Fibroblast of skin of left quadriceps (primary cell): ENCODE measurements around the gene ARPC5L.
A peak's percentile ranks its signal among the peaks of the same experiment; 100 is the strongest.
"Not testable (repeated sequence)": the region's sequence is repeated elsewhere in the genome, so short reads cannot be mapped to it uniquely, and the experiment has no call there.

Source experiments
- DNase-seq, 2 experiments: peaks; one replicate each; pipeline ENCODE4 v3.0.0-alpha.2; 2013; ENCODE audit warnings: low read depth in 2 of 2

Gene ARPC5L

GRCh38 chr9:124841075-124841821 lies 20.7 kb upstream of the ARPC5L start:
- DNase-seq: no peak

DNA sequence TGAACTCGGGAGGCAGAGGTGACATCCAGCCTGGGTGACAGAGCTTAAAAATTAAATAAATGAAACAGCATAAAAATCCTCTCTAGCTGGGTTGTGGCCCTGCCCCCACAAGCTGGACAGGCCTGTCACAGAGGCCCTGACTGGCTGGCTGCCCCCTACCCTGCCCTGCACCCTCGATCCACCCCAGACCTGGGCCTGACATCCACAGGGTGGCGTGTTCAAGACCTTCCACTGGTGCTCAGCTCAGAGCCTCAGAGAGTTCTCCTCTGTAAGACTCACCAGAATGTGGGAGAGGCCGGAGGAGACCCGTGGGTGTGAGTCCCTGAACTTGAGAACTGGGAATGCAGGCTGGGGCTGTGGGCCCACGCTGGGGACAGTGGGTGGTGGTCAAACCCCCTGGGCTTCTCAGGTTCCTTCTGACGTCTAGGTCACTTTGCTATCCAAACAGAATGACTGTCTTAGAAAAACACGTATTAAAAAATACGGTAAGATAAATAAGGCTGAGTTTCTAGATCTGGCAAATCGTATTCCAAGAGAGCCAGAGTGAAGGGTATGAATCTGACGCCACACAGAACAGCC lies 18.4 kb upstream of the ARPC5L start:
- no peak for DNase-seq

DNA sequence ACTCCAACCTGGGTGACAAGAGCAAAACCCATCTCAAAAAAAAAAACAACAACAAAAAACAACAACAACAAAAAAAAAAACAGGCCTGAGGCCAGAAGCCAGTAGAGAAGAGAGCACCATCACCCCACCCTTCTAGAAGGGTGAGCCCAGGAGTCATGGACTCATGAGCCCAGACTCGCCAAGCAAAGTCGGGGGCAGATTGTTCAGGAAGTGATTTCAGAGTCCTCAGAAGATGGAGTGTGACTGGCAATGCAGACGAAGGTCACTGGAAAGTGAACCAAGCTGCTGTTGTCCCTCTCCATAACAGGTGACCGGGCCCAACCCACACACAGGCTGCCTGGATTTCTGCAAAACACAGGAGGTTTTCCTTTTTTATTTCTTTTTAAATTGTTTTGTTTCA lies 17.6 kb upstream of the ARPC5L start:
- DNase-seq: no peak

GRCh38 chr9:124846467-124846866 lies 15.5 kb upstream of the ARPC5L start:
- DNase-seq: not testable (repeated sequence)

DNA sequence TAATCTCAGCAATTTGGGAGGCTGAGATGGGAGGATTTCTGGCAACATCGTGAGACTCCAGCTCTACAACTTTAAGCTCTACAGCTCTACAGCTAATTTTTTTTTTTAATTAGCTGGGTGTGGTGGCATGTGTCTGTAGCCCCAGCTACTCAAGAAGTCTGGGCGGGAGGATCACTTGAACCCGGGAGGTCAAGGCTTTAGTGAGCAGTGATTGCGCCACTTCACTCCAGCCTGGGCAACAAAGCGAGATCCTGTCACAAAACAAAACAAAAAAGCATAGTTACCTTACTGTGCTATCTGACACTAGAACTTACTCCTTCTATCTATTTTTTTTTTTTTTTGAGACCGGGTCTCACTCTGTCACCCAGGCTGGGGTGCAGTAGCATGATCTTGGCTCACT lies 15.0 kb upstream of the ARPC5L start:
- DNase-seq: no peak

- DNase-seq: peak in 1 of 2 experiments; percentile 30
These were observed 12.1 kb upstream of the ARPC5L start for GRCh38 chr9:124849801-124850200.

DNA sequence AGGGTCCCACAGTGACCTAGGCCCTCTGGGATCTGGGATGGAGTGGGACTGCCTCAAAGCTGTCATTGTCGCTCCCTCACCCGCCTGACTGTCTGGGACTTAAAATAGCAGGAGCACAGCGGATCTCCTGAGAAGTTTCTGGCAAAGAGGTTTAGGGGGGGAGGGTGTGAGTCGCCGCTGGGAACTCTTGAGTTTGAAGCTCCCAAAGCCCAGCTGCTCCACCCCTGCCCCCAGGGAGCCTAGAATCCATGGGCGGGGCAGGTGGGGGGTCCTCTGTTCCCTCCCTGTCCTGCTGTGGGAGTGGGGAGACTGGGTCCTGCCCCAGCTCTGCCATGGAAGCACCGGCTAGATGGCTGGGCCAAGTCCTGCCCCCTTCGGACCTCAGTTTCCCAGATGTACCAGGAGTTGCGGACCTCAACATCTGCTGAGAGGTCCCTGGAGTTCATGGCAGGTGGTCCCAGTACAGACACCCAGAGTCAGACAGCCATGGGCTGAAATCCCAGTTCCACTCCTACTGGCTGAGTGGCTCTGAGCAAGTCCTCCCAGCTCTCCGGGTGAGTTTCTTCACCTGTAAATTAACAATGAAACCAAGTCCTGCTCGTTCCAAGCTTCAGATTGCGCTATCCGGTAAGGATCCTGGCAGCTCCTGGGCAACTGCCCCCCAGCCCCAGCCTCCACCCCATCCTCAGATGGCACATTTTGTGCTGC lies 9.7 kb upstream of the ARPC5L start:
- DNase-seq: no peak

GRCh38 chr9:124852829-124853531 lies 8.9 kb upstream of the ARPC5L start, which contains the start of gene WDR38:
TSS of gene WDR38 (plus strand) at chr9:124853460. CDS start at chr9:124853532, 72 bp downstream.
- no peak for DNase-seq

- no peak for DNase-seq
These were observed 8.3 kb upstream of the ARPC5L start for GRCh38 chr9:124853605-124854143.

DNA sequence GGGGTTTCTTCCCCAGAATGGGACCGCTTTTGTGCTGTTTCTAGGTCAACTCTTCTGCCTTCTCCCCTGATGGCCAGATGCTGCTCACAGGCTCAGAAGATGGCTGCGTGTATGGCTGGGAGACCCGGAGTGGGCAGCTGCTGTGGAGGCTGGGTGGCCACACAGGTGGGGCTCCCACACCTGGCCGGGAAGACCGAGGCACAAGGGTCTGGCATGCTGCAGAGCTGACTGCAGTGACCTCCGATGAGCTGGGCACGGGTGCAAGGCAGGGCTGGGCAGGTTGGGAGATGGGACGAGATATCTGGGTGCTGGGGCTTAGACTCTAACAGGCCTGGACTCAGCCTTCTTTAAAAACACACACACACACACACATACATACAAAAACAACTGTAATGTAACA lies 7.8 kb upstream of the ARPC5L start:
- no peak for DNase-seq

GRCh38 chr9:124854822-124855221 lies 7.1 kb upstream of the ARPC5L start:
- no peak for DNase-seq

- no peak for DNase-seq
These were observed 6.4 kb upstream of the ARPC5L start for GRCh38 chr9:124855566-124855943.

DNA sequence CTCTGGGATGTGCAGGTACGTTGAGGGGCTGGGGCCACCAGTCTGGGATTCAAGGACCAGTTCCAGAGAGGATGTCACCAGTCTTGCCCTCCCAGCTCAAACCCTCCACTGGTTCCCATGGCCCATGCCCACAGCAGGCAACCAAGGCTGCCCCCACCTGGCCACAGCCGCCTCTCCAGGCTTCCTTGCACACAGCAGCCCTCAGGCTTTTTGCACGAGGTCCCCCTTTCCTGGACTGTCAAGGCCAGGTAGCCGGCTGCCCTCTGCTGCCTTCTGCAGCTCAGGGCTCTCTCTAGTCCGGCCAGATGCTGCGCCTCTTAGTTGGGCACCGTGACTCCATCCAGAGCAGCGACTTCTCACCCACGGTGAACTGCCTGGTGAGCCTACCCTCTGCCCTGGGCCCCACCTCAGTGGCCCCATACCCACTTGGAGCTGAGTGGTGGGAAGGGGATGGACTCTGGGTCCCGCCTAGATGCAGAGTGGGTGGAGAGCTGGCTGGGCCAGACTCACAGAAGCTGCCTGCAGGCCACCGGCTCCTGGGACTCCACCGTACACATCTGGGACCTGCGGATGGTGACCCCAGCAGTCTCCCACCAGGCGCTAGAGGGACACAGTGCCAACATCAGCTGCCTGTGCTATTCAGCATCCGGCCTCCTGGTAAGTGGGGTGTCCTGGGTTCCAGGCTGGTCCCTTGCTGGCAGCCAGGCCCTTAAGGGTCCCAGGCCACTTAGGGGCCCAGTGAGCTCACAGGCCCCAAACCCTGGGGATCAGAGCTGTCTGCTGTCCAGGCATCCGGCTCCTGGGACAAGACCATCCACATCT lies 5.8 kb upstream of the ARPC5L start:
- DNase-seq: no peak

- DNase-seq: no peak
These were observed 4.3 kb upstream of the ARPC5L start for GRCh38 chr9:124857533-124858162.

DNA sequence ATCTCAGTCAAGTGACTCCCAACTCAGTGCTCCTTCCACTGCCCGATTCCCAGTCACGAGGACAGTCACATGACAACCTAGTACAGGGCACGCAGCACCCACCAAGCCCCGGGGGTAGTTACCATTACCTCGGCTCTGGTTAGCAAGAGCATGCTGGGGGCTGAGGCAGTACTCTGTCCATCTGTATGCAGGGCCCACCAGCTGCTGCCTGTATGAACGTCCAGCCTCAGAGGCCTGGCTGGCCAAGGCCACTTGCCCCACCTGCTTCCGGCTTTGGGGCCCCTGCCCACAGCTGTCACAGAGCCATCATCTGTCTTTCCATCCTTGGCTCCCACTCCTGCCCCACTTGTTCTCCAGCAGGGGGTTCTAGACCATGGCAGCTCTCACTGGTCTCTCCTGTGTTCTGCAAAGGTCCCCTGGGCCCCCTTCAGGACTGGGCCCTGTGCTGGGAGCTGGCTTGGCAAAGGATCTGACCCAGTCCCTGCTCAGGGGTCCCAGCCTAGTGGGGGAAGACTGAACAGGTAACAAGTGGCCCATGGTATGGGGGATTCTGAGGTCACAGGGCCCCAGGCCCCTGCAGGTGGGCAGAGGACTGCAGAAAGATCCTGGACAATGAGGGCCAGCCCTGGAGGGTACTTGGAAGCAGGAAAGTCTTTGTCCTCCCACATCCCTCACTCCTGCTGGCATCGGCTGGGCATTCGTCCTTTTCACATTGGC lies 3.4 kb upstream of the ARPC5L start:
- no peak for DNase-seq

DNA sequence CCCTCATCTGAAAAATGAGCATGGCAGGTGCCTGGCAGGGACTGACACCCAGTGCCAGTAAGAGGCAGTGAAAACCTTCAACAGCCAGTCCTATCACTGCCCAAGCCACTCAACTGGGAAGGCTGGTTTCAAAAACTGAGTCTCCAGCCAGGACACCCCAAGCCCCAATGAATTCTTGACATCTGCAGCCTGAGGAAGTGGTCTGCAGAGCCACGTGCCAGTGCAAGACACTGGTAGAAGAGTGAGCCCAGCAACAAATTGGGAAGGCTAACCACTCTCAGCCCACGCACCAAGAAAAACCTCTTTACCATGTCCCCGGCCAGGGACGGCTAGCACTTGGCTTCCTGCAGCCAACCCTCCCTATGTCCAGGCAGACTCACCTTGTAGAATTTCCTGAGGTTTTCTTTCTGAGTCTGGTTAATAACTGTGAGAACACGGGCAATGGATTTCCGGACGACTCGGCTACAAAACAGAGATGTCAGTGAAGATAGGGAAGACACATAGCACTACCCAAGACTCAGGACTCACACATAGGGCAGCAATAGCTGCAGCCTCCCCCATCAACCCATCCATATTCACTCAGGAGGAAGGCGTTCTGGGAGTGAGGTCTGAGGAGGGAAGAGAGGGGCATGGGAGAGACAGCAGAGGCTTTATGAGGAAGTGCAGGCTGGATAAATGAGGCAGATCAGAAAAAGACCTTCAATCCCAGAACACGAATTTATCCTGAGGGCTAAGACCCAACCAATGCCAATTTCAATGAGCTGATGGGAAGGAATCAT lies 1.9 kb upstream of the ARPC5L start:
- no peak for DNase-seq

- no peak for DNase-seq
These were observed 1.2 kb upstream of the ARPC5L start for GRCh38 chr9:124860582-124861341.

DNA sequence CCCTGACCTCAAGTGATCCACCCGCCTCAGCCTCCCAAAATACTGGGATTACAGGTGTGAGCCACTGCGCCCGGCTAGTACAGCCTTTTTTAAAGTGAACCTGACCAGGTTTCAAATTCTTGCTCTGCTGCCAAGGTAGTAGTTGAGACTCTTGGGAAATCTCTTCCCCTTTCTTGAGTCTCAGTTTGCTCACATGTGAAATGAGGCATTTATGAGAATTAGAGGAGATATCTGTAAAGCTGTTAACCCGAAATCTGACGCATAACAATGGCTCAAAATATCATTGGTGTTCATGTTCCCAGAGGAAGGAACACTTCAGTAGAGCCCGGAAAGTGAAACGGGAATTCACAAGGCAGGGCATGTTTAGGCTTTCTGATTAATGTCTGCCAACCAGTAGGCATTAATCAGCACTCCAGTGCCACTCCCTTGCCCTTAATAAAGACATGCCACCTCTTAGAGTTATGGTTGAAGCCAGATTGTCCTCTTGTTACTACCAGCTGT lies 1.5 kb downstream of the ARPC5L start:
- no peak for DNase-seq
